ENCODE data around the gene IGF2BP2.

Gene IGF2BP2

DNA sequence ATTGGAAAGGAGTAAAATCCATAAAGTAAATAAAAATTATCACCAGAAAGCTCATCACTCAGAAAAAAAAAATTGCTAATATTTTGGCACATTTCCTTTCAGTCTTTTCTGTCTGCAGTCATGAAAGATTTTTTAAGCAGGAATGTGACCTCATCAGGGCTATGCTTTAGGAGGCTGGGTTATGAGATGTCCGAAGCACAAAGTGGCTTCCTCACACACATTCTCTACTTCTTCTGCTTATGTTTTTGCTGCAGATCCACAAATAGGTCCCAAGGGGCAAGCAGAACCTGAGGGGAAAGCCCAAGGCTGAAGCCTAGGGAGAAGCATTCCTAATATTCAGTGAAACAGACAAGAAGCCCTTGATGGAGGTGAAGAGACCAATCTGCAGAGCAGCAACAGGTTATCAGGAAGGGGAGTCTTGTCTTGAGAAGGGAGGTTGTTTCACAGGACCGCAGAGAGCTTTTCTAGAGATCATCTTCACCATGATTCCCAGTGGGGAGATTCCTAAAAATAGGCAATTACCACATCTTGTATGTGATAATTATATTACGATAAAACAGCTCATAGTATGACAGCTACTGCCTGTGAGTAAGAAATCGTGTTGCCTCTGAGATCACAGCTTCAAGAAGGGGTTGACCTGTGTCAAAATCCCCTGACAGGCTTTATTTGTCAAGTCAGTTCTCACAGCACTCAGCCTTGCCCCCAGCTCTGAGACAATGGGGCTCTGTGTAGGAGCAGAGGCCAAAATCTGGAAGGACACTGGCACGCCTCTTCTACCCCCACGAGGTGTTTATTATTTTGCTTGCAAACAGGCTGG, 60.5 kb downstream of the IGF2BP2 start:
- no peak for DNase-seq

- no peak for DNase-seq
These were observed 61.4 kb downstream of the IGF2BP2 start for GRCh38 chr3:185763347-185764005.

- DNase-seq = no peak
These were observed 64.3 kb downstream of the IGF2BP2 start for GRCh38 chr3:185760550-185760949.

DNA sequence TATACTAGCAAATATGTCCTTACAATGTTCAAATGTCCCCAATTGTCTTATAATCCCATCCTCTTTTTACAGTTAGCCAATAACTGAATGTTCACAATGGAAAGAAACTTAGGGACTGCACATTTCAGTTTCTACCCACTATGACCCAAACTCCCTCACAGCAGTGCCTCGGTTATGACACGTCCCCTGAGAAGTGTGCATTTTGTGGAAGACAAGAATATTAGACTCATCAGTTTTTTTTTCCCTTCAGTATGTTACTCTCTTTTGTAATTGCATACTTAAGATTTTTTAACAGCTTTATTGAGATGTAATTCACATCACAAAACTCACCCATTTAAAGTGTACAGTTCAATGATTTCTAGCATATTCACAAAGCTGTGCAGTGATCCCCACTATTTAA, 64.8 kb downstream of the IGF2BP2 start:
- no peak for DNase-seq

DNA sequence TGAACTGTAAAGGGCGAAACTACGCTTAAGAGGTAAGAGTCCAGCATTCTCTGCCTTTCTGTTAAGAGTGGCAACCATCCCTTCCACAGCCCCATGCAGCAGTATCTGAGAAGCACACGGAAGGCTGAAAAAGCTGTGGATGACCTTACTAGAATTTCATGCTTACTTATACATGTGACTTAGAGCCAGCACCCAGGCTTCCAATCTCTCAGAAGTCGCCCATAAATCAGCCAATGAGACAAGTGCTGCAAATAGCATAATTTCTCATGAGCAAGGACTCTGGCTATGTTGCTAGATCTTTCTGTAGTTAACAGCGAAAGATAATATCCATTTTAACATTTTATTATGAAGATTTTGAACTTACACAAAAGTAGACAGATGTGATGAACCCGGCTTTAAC, 65.3 kb downstream of the IGF2BP2 start:
- DNase-seq = no peak

- no peak for DNase-seq
These were observed 65.9 kb downstream of the IGF2BP2 start for GRCh38 chr3:185758912-185759311.

DNA sequence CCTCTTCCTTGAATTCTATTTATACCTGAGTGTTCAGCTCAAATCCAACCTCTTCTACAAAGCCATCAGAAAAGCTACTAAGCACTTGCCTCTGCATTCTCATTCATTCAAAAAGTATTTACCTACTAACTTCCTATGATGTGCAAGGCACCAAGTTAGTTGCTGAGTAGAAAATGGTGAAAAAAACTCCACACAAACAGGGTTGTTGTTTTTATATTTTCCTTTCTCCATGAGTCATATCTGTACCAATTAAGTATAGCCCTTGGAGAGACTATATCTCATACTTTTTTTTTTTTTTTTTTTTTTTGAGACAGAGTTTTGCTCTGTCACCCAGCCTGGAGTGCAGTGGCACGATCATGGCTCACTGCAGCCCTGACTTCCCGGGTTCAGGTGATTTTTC, 67.7 kb downstream of the IGF2BP2 start:
- DNase-seq = no peak

DNA sequence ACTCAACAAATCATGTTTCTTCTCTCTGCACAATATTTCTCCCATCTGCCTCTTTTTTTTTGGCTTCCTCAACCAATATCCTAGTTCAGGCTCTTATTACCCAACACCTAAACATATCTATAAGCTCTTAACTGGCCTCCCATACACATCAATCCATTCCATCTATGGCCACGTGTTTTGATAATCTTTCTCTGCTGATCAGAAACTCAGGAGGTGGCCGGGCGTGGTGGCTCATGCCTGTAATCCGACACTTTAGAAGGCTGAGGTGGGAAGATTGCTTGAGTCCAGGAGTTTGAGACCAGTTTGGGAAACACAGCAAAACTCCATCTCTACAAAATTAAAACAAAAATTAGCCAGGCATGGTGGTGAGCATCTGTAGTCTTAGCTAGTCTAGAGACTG, 68.4 kb downstream of the IGF2BP2 start:
- no peak for DNase-seq

DNA sequence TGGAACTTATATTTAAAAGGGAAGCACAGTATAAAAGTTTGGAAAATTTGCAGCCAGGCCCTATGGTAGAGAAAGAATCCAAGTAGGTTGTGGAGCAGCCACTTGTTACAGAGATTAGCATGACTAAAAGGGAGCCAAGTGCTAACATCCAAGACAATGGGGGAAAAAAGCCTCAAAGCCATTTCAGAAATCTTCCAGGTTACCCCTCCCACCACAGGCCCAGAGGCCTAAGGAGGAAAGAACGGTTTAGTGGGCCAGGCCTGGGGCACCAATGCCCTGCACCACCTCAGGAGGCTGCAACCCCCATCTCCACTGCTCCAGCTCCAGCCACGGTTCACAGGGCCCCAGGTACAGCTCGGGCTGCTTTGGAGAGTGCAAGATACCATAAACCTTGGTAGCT, 69.9 kb downstream of the IGF2BP2 start:
- DNase-seq = no peak

- no peak for DNase-seq
These were observed 71.5 kb downstream of the IGF2BP2 start for GRCh38 chr3:185753354-185753753.

DNA sequence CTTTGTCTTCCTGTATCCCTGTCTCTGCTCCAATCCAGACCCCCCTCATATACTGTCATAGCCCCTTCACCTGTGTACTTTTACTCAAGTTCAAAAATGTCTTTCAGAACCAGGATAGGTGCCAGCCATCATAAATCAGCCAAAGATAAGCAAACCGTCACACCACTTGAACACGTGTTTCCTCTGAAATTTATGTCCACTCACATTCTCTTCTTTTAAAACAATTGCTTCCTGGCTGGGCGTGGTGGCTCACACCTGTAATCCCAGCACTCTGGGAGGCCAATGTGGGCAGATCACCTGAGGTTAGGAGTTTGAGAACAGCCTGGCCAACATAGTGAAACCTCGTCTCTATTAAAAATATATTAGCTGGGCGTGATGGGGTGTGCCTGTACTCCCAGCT, 74.1 kb downstream of the IGF2BP2 start:
- no peak for DNase-seq

- no peak for DNase-seq
These were observed 74.8 kb downstream of the IGF2BP2 start for GRCh38 chr3:185750015-185750414.

DNA sequence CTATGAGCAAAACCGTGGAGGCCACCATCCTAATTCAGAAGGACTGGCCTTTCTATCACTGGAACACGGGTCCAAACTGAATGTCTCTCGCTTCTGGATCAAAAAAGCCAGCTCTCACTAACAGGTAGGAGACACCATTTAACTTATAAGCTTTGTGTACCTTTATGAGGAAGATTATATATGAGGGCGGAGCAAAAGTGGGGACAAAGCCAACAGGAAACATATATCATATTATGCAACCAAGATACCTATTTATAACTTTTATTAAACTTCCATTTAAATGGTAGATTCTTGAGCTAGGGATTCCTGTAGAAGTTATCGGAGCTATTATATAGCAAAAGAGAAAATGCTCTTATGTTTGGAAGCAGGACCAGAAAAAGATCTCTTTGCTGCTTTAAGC, 78.4 kb downstream of the IGF2BP2 start:
- no peak for DNase-seq

GRCh38 chr3:185744997-185745843, 79.6 kb downstream of the IGF2BP2 start:
- DNase-seq = no peak

GRCh38 chr3:185741586-185741985, 83.3 kb downstream of the IGF2BP2 start:
- no peak for DNase-seq

DNA sequence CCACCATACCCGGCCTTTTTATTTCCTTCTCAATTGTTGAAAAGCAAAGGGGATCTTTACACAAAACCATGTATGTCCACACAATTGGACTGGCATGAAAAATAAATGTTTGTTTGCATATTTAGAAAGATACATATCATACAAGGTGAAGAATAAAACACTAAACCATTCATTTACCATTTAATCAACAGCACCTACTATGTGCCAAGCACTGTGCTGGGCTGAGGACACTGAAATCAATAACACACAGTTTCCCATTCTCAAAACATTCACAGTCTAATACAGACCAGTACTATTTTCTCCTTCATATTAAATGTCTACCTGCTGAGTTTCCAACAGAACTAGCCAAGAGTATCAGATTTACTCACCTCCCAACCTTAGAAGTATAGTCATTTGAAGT, 84.7 kb downstream of the IGF2BP2 start:
- no peak for DNase-seq

- no peak for DNase-seq
These were observed 85.6 kb downstream of the IGF2BP2 start for GRCh38 chr3:185739264-185739701.

GRCh38 chr3:185737740-185738680, 86.8 kb downstream of the IGF2BP2 start:
- no peak for DNase-seq

- DNase-seq = no peak
These were observed 87.8 kb downstream of the IGF2BP2 start for GRCh38 chr3:185737020-185737419.

DNA sequence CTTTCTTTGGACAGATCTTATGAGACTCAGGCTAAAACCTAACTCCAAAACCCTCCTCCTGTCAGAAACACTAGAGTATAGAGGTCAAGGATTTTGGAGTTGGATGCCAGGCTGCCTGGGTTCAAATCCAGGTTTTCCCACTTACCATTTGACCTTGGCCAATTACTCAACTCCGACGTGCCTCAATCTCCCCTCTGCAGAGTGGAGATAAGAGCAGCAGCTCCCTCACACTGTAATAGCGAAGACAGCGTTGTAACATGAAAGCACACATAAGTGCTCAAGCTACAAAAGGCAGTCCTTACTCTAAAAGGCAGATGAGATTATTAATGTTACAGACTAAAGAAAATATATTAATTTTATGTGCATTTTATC, 90.1 kb downstream of the IGF2BP2 start:
- DNase-seq = no peak

- DNase-seq = peak; percentile 15
These were observed 90.7 kb downstream of the IGF2BP2 start for GRCh38 chr3:185733980-185734724.

- DNase-seq = no peak
These were observed 92.1 kb downstream of the IGF2BP2 start for GRCh38 chr3:185732782-185733181.
